OCI-LY1 (cell line): Measurements from ENCODE around the gene HAT1.
"Not testable (repeated sequence)": the region's sequence is repeated elsewhere in the genome, so short reads cannot be mapped to it uniquely, and the experiment has no call there.

Experiments
- H2AFZ ChIP-seq: fragments of 200-600 bp; sonication (generic), shearing (Covaris generic); 2 replicates; pipeline ENCODE4 v1.6.0; 2014; ENCODE audit warnings: antibody characterized with exemption, mild to moderate bottlenecking, low read length
- H3F3A ChIP-seq: fragments of 200-600 bp; sonication (generic), shearing (Covaris generic); 2 replicates; pipeline ENCODE4 v1.6.0; 2014; ENCODE audit warnings: mild to moderate bottlenecking, antibody characterized with exemption, low read length, moderate library complexity; ENCODE audit not compliant: insufficient read depth
- H3K27ac ChIP-seq: fragments of 200-600 bp; sonication (generic); 2 replicates; pipeline ENCODE4 v1.5.1; 2014; ENCODE audit warnings: low read length, mixed run types, mild to moderate bottlenecking, low read depth; ENCODE audit not compliant: poor library complexity, severe bottlenecking
- H3K27me3 ChIP-seq: fragments of 200-600 bp; sonication (generic); 2 replicates; pipeline ENCODE4 v1.6.0; 2014; ENCODE audit warnings: antibody characterized with exemption, mild to moderate bottlenecking, low read length, moderate library complexity; ENCODE audit not compliant: insufficient read depth
- H3K36me3 ChIP-seq: fragments of 200-600 bp; sonication (generic); 2 replicates; pipeline ENCODE4 v1.6.1; 2014; ENCODE audit warnings: mild to moderate bottlenecking, antibody characterized with exemption, low read length, moderate library complexity, mixed read lengths; ENCODE audit not compliant: insufficient read depth
- H3K4me1 ChIP-seq: fragments of 200-600 bp; sonication (generic); 2 replicates; pipeline ENCODE4 v1.5.1; 2014; ENCODE audit warnings: mild to moderate bottlenecking, low read length, moderate library complexity; ENCODE audit not compliant: insufficient read depth, severe bottlenecking
- H3K4me2 ChIP-seq: fragments of 200-600 bp; sonication (generic), shearing (Covaris generic); 2 replicates; pipeline ENCODE4 v1.6.1; 2014; ENCODE audit warnings: low read length
- H3K4me3 ChIP-seq: fragments of 200-600 bp; sonication (generic); 2 replicates; pipeline ENCODE4 v1.5.1; 2014; ENCODE audit warnings: low read length, low read depth, mild to moderate bottlenecking, mixed read lengths; ENCODE audit not compliant: poor library complexity, severe bottlenecking
- H3K79me2 ChIP-seq: fragments of 200-600 bp; shearing (Covaris generic); 2 replicates; pipeline ENCODE4 v1.6.1; 2016; ENCODE audit warnings: mixed run types, low read length, mixed read lengths; ENCODE audit not compliant: insufficient read depth
- H3K9ac ChIP-seq: fragments of 200-600 bp; sonication (generic), shearing (Covaris generic); 2 replicates; pipeline ENCODE4 v1.6.1; 2014; ENCODE audit warnings: mild to moderate bottlenecking, low read length, mixed read lengths
- H3K9me2 ChIP-seq: fragments of 200-600 bp; sonication (generic), shearing (Covaris generic); 2 replicates; pipeline ENCODE4 v1.6.1; 2014; ENCODE audit warnings: low read depth, mild to moderate bottlenecking, low read length, mixed read lengths
- H3K9me3 ChIP-seq: fragments of 200-600 bp; shearing (Covaris generic); 2 replicates; pipeline ENCODE4 v1.6.1; 2014; ENCODE audit warnings: low read length, mixed read lengths
- H4K20me1 ChIP-seq: fragments of 200-600 bp; sonication (generic), shearing (Covaris generic); 2 replicates; pipeline ENCODE4 v1.6.0; 2016; ENCODE audit warnings: mild to moderate bottlenecking, low read length; ENCODE audit not compliant: insufficient read depth
- CTCF ChIP-seq: fragments of 200-600 bp; sonication (generic), shearing (Covaris generic); IDR thresholded peaks from 2 replicates; pipeline ENCODE4 v1.5.1; 2017; ENCODE audit warnings: mild to moderate bottlenecking, antibody characterized with exemption, low read length, moderate library complexity, mixed read lengths
- EZH2 ChIP-seq: fragments of 200-600 bp; sonication (generic), shearing (Covaris generic); IDR thresholded peaks from 2 replicates; pipeline ENCODE4 v1.8.0; 2017; ENCODE audit warnings: borderline replicate concordance, mixed run types, mild to moderate bottlenecking, antibody characterized with exemption, low read length, moderate library complexity, mixed read lengths

HAT1 gene

GRCh38 chr2:171894612-171894947 is 27.7 kb upstream of the HAT1 start:
- Histone ChIP-seq H2AFZ (peak overlapping the region; percentile 65), H3K9me3 (peaks cover 5% of the 10 kb centered on the region; the same call in 1 of the 2 replicates), H3K27ac (peak overlapping the region; percentile 16), H3K27me3 (no peaks in the 10 kb centered on the region), H3K36me3 (peaks cover 25% of the 10 kb centered on the region), H3K9me2 (no peaks in the 10 kb centered on the region), H3K4me2 (peak overlapping the region; percentile 91), H3F3A (no peaks in the 10 kb centered on the region), H3K4me1 (peaks cover 26% of the 10 kb centered on the region), H3K4me3 (peak overlapping the region; percentile 95), H4K20me1 (no peaks in the 10 kb centered on the region), H3K9ac (peak overlapping the region; percentile 92), H3K79me2 (peaks cover 30% of the 10 kb centered on the region)
- no peak for TF ChIP-seq CTCF
- no peak for TF ChIP-seq EZH2

DNA sequence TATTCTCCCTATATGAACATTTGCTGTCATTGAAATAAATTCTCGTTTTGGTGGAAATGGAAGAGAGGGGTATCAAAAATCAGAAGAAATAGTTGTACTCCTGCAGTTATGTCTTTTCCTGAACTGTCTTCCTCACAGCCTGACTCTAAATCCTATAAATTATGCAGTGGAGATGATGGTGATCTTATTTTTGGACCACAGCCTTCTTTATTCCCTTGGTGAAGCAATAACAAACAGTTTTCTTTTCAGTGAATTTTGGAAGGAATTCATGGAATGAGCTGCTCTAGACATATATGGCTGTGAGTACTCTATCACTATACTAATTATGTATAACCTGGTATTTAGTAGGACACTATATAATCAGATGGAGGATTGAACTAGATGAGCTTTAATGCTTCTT is 26.5 kb upstream of the HAT1 start:
- Histone ChIP-seq H3K4me3 (no peak overlapping the region), H3K9me3 (peaks cover 5% of the 10 kb centered on the region; the same call in 1 of the 2 replicates), H3K4me1 (peaks cover 26% of the 10 kb centered on the region), H3K9me2 (no peaks in the 10 kb centered on the region), H3K4me2 (no peak overlapping the region), H3K36me3 (peaks cover 13% of the 10 kb centered on the region), H3K9ac (no peak overlapping the region), H4K20me1 (no peaks in the 10 kb centered on the region), H3F3A (no peaks in the 10 kb centered on the region), H3K27me3 (no peaks in the 10 kb centered on the region), H2AFZ (no peak overlapping the region), H3K79me2 (peaks cover 24% of the 10 kb centered on the region), H3K27ac (no peak overlapping the region)
- no peak for TF ChIP-seq EZH2

DNA sequence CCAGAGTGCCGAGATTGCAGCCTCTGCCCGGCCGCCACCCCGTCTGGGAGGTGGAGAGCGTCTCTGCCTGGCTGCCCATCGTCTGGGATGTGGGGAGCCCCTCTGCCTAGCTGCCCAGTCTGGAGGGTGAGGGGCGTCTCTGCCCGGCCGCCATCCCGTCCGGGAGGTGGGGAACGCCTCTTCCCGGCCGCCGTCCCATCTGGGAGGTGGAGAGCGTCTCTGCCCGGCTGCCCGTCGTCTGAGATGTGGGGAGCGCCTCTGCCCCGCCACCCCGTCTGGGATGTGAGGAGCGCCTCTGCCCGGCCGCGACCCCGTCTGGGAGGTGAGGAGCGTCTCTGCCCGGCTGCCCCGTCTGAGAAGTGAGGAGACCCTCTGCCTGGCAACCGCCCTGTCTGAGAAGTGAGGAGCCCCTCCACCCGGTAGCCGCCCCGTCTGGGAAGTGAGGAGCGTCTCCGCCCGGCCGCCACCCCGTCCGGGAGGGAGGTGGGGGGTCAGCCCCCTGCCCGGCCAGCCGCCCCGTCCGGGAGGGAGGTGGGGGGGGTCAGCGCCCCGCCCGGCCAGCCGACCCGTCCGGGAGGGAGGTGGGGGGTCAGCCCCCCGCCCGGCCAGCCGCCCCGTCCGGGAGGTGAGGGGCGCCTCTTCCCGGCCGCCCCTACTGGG is 22.5 kb upstream of the HAT1 start:
- not testable (repeated sequence) for H3K4me2 ChIP-seq, H3K27me3 ChIP-seq, H3F3A ChIP-seq

DNA sequence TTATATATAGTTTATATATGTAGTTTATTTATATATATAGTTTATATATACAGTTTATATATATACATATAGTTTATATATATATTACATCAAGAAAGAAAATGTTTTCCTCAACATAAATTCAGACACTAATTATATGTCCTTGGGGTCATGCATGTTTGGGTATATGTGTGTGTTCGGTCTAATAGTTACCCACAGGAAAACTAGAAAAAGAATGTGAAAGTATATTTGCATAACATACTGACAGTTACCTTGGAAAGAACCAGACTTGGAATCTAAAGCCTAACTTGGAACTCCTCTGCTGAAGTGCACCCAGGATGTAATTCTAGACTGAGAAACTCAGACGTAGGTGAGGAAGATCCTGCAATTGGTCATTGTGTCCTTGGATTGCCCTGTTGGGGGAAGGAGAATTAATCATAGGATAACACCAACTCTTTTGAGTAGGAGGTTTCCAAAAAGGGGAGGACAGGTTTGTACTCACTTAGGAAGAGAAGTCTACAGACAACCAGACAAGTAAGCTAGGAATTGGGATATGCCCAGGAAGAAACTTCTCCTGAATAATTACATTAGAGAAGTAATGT is 19.3 kb upstream of the HAT1 start:
- H3K27me3 ChIP-seq: no peaks in the 10 kb centered on the region
- H4K20me1 ChIP-seq: no peaks in the 10 kb centered on the region
- no peak overlapping the region for H3K27ac ChIP-seq
- peaks cover 3% of the 10 kb centered on the region for H3K4me1 ChIP-seq
- no peak overlapping the region for H2AFZ ChIP-seq
- TF ChIP-seq CTCF (no peak), EZH2 (no peak)
- H3K4me2 ChIP-seq: no peak overlapping the region
- H3K79me2 ChIP-seq: no peaks in the 10 kb centered on the region
- no peak overlapping the region for H3K9ac ChIP-seq
- H3K4me3 ChIP-seq: no peak overlapping the region
- H3K9me2 ChIP-seq: no peaks in the 10 kb centered on the region
- peaks cover 5% of the 10 kb centered on the region; the same call in 1 of the 2 replicates for H3K9me3 ChIP-seq
- H3F3A ChIP-seq: no peaks in the 10 kb centered on the region
- no peaks in the 10 kb centered on the region for H3K36me3 ChIP-seq

More for the DNA sequence above, 22.5 kb upstream of the HAT1 start:
- not testable (repeated sequence) for H3K9ac ChIP-seq, H4K20me1 ChIP-seq, H3K27ac ChIP-seq, H2AFZ ChIP-seq, H3K4me1 ChIP-seq, H3K9me3 ChIP-seq, H3K36me3 ChIP-seq, H3K79me2 ChIP-seq, H3K4me3 ChIP-seq, H3K9me2 ChIP-seq
